ENCODE data around the gene BARX1.

- TF ChIP-seq SUZ12 (IDR thresholded peaks at IDR 0.05; ENCODE audit: extremely low read depth, insufficient read depth, insufficient read length) (no peak), ZNF274 (IDR thresholded peaks at IDR 0.05; ENCODE audit: low read depth, low read length) (no peak)
Observed at GRCh38 chr9:93929231-93929630, 25.9 kb downstream of the BARX1 start.

All from NT2/D1 (cell line).